Measurements from ENCODE around the gene HSD11B1L. TPM values are rescaled to one million over a fixed set of nuclear protein-coding genes. Genes with fewer than 3 reads are reported as not detected.
"Not testable (repeated sequence)": the region's sequence is repeated elsewhere in the genome, so short reads cannot be mapped to it uniquely, and the experiment has no call there.

HSD11B1L gene
- total RNA-seq, 1 donor from 2014 or later, result 4.0 TPM

DNA sequence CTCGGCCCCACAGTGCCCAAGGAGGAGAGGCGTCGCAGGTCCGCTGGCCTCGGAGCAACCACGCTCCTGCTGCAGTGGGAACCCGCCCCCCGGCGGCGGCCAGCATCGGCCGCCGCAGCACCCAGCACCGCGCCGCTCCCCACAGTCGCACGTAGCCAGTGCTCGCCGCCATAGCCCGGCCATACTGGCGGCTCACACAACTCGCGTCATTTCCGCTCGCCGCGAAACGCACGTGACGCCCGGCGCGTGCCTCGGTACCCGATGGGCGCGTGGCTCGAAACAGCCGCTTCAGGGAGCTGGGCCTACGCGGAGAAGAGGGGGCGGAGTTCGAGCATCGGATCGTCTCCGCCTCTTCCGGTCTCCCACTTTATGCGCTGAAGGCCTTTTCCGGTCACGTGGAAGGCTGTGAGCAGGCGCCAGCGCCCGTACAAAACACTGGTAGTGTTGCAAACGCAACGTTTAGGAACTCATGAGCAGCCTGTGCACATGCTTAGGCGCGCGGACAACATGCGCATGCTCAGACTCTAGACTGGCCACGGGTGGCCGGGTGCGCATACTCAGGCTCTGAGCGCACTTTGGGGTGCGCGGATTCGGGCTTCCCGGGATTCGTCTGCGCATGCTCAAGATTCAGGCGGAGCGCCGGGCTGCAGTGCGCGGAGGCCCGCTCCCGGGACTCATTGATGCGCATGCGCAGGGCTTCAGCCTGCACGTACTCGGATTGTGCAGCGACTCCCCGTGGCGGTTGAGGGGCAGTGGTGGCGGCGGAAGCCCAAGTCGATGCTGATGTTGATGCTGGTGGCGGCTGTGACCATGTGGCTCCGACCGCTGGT lies 39.3 kb downstream of the HSD11B1L start, which contains the start of the genes CATSPERD and LONP1:
TSS of gene CATSPERD (plus strand) at position 677 of the 830 bp plus-strand sequence. CDS start at position 778, 101 bp downstream.
TSS of gene LONP1 (minus strand) at position 186 of the 830 bp plus-strand sequence. CDS start at position 172, 14 bp downstream.
- peak; percentile 99 for DNase-seq (ENCODE audit: low spot score)

DNA sequence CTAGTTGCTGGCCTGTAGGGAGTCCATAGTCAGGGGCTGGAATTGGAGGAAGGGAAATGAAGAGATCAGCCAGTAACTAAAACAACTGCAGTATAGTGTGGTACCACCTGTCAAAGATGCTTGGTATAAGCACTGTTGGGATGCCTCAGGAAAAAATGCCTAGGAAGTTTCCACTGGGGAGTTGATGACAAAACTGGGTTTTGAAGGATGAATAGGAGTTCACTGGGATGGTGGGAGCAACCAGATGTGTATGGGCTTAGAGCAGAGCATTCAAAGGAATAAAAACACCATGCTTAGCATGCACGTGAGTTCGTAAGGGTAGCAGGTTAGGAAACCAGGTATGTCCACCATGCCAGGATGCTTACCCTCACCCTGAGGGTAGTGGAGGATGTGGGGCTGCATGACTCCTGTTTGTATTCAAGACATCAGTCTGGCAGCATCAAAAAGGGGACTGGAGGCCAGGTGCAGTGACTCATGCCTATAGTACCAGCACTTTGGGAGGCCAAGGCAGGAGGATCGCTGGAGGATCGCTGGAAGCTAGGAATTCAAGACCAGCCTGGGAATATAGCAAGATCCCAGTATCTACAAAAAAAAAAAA lies 46.7 kb downstream of the HSD11B1L start:
- DNase-seq (ENCODE audit: low spot score), result no peak

DNA sequence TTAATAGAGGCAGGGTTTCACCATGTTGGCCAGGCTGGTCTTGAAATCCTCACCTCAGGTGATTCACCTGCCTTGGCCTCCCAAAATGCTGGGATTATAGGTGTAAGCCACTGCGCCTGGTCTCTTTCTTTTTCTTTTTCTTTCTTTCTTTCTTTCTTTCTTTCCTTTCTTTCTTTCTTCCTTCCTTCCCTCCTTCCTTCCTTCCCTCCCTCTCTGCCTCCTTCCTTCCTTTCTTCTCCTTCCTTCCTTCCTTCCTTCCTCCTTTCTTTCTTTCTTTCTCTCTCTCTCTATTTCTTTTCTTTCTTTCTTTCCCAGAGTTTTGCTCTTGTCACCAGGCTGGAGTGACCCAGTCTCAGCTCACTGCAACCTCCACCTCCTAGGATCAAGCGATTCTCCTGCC lies 52.3 kb downstream of the HSD11B1L start:
- DNase-seq (ENCODE audit: low spot score), result not testable (repeated sequence)

Other genes with a start within 250 kb of the HSD11B1L start
- not detected for gene ZNRF4, start 225.6 kb upstream of the HSD11B1L start, total RNA-seq
- 0.48 TPM for gene TINCR, start 113.1 kb upstream of the HSD11B1L start, total RNA-seq
- gene SAFB2, start 58.3 kb upstream of the HSD11B1L start, total RNA-seq, result 64.6 TPM
- gene SAFB, start 57.9 kb upstream of the HSD11B1L start, total RNA-seq, result 69.9 TPM
- 75.4 TPM for gene MICOS13, start 511 bp upstream of the HSD11B1L start, total RNA-seq
- gene RPL36, start 9.3 kb downstream of the HSD11B1L start, total RNA-seq, result 564 TPM
- 63.9 TPM for gene LONP1, start 39.1 kb downstream of the HSD11B1L start, total RNA-seq
- not detected for gene CATSPERD, start 39.6 kb downstream of the HSD11B1L start, total RNA-seq
- gene PRR22, start 103.7 kb downstream of the HSD11B1L start, total RNA-seq, result 1.5 TPM
- gene DUS3L, start 110.1 kb downstream of the HSD11B1L start, total RNA-seq, result 31.4 TPM
- gene NRTN, start 124.0 kb downstream of the HSD11B1L start, total RNA-seq, result 0.42 TPM
- gene FUT6, start 158.7 kb downstream of the HSD11B1L start, total RNA-seq, result not detected
- not detected for gene FUT3, start 170.4 kb downstream of the HSD11B1L start, total RNA-seq
- gene FUT5, start 189.5 kb downstream of the HSD11B1L start, total RNA-seq, result not detected
- 186 TPM for gene NDUFA11, start 222.8 kb downstream of the HSD11B1L start, total RNA-seq
- gene VMAC, start 223.8 kb downstream of the HSD11B1L start, total RNA-seq, result 3.0 TPM
- 4.4 TPM for gene CAPS, start 233.2 kb downstream of the HSD11B1L start, total RNA-seq

Measured in mesenteric fat pad (tissue), 1 donor.